ENCODE results near the gene RFTN1.

Gene RFTN1

DNA sequence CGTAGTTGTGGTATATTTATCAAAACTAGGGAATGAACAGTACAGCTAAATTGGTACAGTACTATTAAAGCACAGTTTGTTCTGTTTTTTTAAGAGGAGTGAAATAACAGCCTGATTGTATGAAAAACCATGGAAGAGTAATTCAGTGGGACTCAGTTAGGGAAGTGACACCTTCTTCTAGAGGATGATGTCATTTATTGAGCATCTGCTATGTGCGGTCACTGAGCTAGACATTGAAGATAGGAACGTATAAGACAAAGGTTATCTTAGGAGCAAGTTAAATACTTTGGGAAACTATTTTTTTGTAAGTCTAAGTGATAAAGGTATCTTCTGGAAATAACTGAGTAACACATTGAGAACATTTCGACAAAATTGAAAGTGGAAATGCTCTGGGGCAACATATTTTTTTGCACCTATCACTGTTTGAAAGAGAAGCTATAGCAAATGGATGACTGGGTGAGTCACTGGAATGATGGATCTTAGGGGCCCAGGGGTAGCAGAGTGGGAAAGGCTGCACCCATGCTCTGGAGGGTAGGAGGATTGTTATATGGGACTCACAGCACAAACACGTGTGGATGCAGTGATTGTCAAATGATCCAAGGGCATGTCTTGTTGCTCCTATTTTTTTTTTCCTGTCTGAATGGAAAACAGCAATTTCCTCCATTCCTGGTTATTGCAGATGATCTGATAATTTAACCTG, 205.5 kb downstream of the RFTN1 start:
- Histone ChIP-seq H3K4me1 (ENCODE audit: control insufficient read depth, insufficient read depth, low read length) (peaks cover 6% of the 10 kb centered on the region), H3K4me3 (ENCODE audit: low read depth, low read length) (no peak overlapping the region), H3K36me3 (ENCODE audit: control insufficient read depth, insufficient read depth, low read length) (peaks cover 4% of the 10 kb centered on the region), H3K9me3 (ENCODE audit: control insufficient read depth, insufficient read depth, low read length) (no peaks in the 10 kb centered on the region), H3K9ac (ENCODE audit: low read depth, low read length) (no peak overlapping the region), H3K27me3 (ENCODE audit: control insufficient read depth, insufficient read depth, low read length) (no peaks in the 10 kb centered on the region)

DNA sequence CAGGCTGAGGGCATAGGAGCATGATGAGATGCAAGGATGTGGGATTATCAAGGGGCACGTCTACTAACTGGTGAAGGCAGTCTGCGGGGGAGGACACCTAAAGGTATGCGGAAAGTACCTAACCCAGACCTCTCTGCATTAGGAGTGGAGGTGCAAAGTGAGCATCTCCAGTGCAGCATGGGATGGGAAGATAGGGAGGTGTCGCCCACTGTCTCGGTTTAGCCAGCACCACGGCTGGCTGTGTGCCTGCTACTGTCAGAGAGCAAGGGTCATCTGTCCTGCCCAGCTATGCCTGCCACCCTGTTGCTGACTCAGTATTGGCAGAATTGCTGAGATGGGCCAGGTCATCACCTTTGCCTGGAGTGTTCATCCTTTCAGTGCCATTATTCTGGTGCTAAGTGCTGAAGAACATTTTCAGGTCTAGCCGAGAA, 208.4 kb downstream of the RFTN1 start:
- Histone ChIP-seq H3K36me3 (ENCODE audit: control insufficient read depth, insufficient read depth, low read length) (peaks cover 4% of the 10 kb centered on the region), H3K9ac (ENCODE audit: low read depth, low read length) (no peak overlapping the region), H3K9me3 (ENCODE audit: control insufficient read depth, insufficient read depth, low read length) (no peaks in the 10 kb centered on the region), H3K4me1 (ENCODE audit: control insufficient read depth, insufficient read depth, low read length) (peaks cover 27% of the 10 kb centered on the region), H3K4me3 (ENCODE audit: low read depth, low read length) (no peak overlapping the region), H3K27me3 (ENCODE audit: control insufficient read depth, insufficient read depth, low read length) (no peaks in the 10 kb centered on the region)

DNA sequence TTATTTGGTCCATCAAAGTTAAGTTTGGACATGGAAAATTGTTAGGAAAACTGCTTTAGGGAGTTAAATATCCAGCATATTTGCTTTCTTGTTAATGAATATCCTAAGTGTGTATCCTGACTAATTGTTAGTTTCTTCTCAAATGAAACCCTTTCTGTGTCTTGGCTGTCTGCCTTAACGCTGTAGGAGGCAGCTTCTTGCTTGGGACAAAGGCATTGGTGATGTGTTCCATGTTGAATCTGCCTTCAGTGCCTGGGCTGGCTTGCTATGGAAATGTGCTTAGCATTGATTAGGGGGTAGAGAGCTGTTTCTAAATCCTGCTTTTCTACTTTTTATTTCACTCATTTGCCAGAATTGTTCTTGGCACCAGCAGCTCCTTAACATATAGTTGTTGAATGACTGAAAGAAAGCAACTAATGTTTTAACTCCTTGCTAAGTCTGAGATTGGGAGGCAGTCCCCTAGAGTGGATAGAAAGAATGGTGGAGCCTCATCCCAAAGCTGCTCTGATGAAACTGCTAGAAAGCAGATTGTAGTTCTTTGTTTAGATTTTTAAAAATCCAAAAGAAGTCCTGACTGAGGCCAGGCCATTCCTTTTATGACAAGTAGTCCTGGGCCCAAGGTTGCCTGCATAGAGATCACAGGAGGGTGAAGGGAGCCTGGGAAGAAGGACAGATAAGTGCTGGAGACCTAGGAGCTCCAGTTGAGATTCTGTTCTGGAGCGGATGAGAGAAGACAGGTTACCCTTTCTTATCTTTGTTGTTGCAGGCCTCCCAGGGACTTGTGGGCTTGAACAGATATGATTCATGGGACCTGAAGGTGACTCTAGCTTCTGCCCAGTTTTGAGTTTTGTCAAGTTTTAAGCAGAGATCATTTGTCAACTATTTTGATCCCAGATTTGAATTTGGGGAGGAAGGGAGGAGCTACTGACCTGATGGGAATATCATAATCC, 209.2 kb downstream of the RFTN1 start:
- Histone ChIP-seq H3K4me1 (ENCODE audit: control insufficient read depth, insufficient read depth, low read length) (peaks cover 27% of the 10 kb centered on the region), H3K4me3 (ENCODE audit: low read depth, low read length) (no peak overlapping the region), H3K9ac (ENCODE audit: low read depth, low read length) (no peak overlapping the region), H3K36me3 (ENCODE audit: control insufficient read depth, insufficient read depth, low read length) (peaks cover 4% of the 10 kb centered on the region), H3K27me3 (ENCODE audit: control insufficient read depth, insufficient read depth, low read length) (no peaks in the 10 kb centered on the region), H3K9me3 (ENCODE audit: control insufficient read depth, insufficient read depth, low read length) (no peaks in the 10 kb centered on the region)

DNA sequence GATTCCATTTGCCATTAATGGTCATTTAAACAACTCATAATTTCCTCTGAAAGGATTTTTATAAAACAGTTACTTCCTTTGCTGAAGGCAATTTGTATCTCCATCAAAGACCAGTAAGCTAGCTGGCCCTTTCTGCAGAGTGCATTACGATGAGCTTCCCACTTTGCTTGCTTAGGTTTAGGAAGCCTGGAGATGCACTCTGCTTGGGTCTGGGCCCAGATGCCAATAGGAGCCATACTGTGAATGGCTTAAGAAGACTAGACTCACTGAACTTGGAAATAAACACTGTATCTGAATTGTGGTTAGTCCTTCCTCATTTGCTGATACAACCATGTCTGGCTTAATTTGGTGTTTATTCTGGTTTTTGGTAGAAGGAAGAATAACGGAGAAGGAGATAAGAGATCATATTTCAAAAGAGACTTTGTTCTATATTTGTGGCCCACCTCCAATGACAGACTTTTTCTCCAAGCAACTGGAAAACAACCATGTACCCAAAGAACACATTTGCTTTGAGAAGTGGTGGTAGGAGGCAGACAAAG, 210.4 kb downstream of the RFTN1 start:
- Histone ChIP-seq H3K27me3 (ENCODE audit: control insufficient read depth, insufficient read depth, low read length) (no peaks in the 10 kb centered on the region), H3K4me3 (ENCODE audit: low read depth, low read length) (no peak overlapping the region), H3K9ac (ENCODE audit: low read depth, low read length) (no peak overlapping the region), H3K36me3 (ENCODE audit: control insufficient read depth, insufficient read depth, low read length) (peaks cover 4% of the 10 kb centered on the region), H3K4me1 (ENCODE audit: control insufficient read depth, insufficient read depth, low read length) (peaks cover 27% of the 10 kb centered on the region), H3K9me3 (ENCODE audit: control insufficient read depth, insufficient read depth, low read length) (no peaks in the 10 kb centered on the region)

DNA sequence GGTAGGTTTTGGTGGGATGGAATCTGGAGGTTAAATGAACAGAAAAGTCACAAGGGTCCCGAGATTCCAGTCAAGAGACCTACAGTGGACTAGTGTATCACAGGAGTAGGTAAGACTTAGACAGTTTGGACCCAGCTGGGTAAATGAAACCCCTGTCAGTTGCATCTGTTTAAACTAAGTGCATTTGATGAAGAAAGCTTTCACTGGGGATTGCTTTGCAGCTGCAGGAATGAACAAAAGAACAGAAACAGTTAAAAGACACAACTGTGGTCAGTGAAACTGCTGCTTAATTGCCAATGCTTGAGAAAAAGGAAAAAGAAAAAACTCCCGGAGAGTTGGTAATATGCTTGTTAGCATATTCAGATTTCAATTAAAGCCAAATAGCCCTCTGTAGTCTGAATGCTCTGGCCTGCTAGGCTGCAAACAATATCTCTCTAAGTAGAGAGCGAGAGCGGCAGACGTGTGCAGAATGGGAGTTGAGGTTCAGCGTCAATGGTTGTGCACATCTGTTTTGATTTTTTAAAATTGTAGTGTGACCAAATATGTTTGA, 211.3 kb downstream of the RFTN1 start:
- H3K4me3 ChIP-seq (ENCODE audit: low read depth, low read length) = no peak overlapping the region
- H3K9me3 ChIP-seq (ENCODE audit: control insufficient read depth, insufficient read depth, low read length) = no peaks in the 10 kb centered on the region
- peaks cover 27% of the 10 kb centered on the region for H3K4me1 ChIP-seq (ENCODE audit: control insufficient read depth, insufficient read depth, low read length)
- H3K36me3 ChIP-seq (ENCODE audit: control insufficient read depth, insufficient read depth, low read length) = peaks cover 4% of the 10 kb centered on the region
- H3K27me3 ChIP-seq (ENCODE audit: control insufficient read depth, insufficient read depth, low read length) = no peaks in the 10 kb centered on the region
- no peak overlapping the region for H3K9ac ChIP-seq (ENCODE audit: low read depth, low read length)

DNA sequence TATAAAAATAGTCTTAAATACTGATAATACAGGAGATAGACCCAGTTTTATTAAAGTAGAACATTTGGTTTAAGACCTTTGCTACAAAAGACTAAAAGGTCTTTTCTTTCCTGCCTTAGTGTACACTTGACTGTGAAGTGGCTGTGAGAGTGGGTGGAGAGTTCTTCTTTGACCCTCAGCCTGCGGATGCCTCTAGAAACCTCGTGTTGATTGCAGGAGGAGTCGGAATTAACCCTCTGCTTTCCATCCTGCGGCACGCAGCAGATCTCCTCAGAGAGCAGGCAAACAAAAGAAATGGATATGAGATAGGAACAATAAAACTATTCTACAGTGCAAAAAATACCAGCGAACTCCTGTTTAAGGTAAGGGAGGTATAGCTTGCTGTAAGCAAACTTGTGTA, 212.0 kb downstream of the RFTN1 start:
- H3K4me1 ChIP-seq (ENCODE audit: control insufficient read depth, insufficient read depth, low read length) = peaks cover 27% of the 10 kb centered on the region
- no peak overlapping the region for H3K4me3 ChIP-seq (ENCODE audit: low read depth, low read length)
- H3K27me3 ChIP-seq (ENCODE audit: control insufficient read depth, insufficient read depth, low read length) = no peaks in the 10 kb centered on the region
- peaks cover 4% of the 10 kb centered on the region for H3K36me3 ChIP-seq (ENCODE audit: control insufficient read depth, insufficient read depth, low read length)
- no peaks in the 10 kb centered on the region for H3K9me3 ChIP-seq (ENCODE audit: control insufficient read depth, insufficient read depth, low read length)
- no peak overlapping the region for H3K9ac ChIP-seq (ENCODE audit: low read depth, low read length)

DNA sequence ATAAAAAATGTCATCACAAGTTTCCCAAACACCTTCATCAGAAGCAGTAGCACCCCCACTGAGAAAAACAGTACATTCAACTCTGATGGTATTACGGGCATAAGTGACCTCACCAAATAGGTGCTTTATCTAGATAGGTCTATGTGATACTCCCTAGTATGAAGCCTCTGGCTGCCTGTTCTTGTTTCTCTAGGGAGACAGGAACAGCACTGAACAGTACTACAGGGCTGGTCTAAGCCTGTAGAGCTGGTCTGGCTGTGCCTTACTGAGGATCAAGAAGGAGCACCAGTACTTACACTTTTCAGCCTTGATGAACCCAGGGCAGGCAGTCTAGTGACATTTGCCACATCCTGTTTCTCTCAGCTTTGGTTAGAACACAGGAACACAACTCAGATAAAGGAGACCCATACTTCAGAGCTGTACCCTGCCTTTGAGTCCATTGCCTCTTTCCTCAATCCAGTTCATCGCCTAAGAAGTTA, 212.6 kb downstream of the RFTN1 start:
- Histone ChIP-seq H3K9ac (ENCODE audit: low read depth, low read length) (no peak overlapping the region), H3K9me3 (ENCODE audit: control insufficient read depth, insufficient read depth, low read length) (no peaks in the 10 kb centered on the region), H3K4me3 (ENCODE audit: low read depth, low read length) (no peak overlapping the region), H3K27me3 (ENCODE audit: control insufficient read depth, insufficient read depth, low read length) (no peaks in the 10 kb centered on the region), H3K4me1 (ENCODE audit: control insufficient read depth, insufficient read depth, low read length) (peaks cover 27% of the 10 kb centered on the region), H3K36me3 (ENCODE audit: control insufficient read depth, insufficient read depth, low read length) (peaks cover 5% of the 10 kb centered on the region)

DNA sequence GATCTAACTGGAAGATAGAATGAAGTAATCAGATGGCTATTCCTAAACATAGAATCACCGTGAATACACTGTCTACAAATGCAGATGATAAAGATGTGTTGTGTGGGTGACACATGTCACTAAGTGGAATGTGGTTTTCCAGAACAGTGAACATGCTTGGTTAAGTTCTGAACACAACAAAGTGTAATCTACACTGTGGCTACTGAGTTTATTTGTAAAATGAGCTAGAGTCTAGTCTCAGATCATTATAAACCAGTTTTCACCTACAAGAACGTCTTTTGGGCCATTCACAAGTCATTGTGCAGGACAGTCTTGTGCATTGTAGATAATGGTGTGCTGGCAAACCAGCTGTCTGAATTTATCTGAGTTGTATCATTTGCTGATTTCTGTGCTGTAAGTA, 213.2 kb downstream of the RFTN1 start:
- Histone ChIP-seq H3K27me3 (ENCODE audit: control insufficient read depth, insufficient read depth, low read length) (no peaks in the 10 kb centered on the region), H3K36me3 (ENCODE audit: control insufficient read depth, insufficient read depth, low read length) (peaks cover 9% of the 10 kb centered on the region), H3K9ac (ENCODE audit: low read depth, low read length) (no peak overlapping the region), H3K9me3 (ENCODE audit: control insufficient read depth, insufficient read depth, low read length) (no peaks in the 10 kb centered on the region), H3K4me3 (ENCODE audit: low read depth, low read length) (no peak overlapping the region), H3K4me1 (ENCODE audit: control insufficient read depth, insufficient read depth, low read length) (peaks cover 27% of the 10 kb centered on the region)

DNA sequence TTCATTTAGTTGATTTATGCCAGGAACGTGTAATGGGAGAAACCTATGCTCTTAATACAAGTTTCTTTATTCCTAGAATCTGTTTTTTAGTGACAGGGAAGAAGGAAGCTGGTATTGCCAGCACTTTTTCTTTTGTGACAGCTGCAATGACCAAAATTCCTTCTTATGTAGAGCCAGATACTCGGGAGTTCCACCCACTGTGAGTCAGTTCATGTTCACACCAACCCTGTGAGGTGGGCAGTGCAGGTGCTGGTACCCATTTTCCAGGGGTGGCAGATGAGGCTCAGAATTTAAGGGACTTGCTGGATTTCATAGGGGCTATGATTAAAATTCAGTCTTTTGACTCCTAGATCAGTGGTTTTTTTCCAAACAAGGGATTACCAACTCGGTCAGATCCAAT, 213.8 kb downstream of the RFTN1 start:
- Histone ChIP-seq H3K4me3 (ENCODE audit: low read depth, low read length) (no peak overlapping the region), H3K4me1 (ENCODE audit: control insufficient read depth, insufficient read depth, low read length) (peaks cover 27% of the 10 kb centered on the region), H3K9me3 (ENCODE audit: control insufficient read depth, insufficient read depth, low read length) (no peaks in the 10 kb centered on the region), H3K27me3 (ENCODE audit: control insufficient read depth, insufficient read depth, low read length) (no peaks in the 10 kb centered on the region), H3K36me3 (ENCODE audit: control insufficient read depth, insufficient read depth, low read length) (peaks cover 5% of the 10 kb centered on the region), H3K9ac (ENCODE audit: low read depth, low read length) (no peak overlapping the region)

DNA sequence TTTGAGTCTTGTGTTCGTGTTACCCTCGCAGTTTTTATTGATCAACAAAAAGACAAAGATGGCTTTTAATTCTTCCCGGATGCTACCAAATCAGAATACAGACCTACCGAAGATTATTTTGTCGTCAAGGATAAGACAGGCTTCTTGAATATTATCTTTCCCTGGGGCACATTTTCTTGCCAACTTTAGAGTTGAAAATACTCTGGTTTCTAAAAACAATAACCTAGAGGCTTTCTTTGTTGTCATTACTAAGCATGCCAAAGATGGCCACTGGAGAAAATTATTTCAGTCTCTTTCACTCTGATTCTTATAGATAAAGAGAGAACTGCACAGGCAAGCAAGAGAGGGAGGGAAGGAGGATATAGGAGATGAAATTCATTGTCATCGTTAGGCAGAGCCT, 214.6 kb downstream of the RFTN1 start:
- Histone ChIP-seq H3K9ac (ENCODE audit: low read depth, low read length) (no peak overlapping the region), H3K36me3 (ENCODE audit: control insufficient read depth, insufficient read depth, low read length) (peaks cover 5% of the 10 kb centered on the region), H3K4me1 (ENCODE audit: control insufficient read depth, insufficient read depth, low read length) (peaks cover 27% of the 10 kb centered on the region), H3K4me3 (ENCODE audit: low read depth, low read length) (no peak overlapping the region), H3K27me3 (ENCODE audit: control insufficient read depth, insufficient read depth, low read length) (no peaks in the 10 kb centered on the region), H3K9me3 (ENCODE audit: control insufficient read depth, insufficient read depth, low read length) (no peaks in the 10 kb centered on the region)

DNA sequence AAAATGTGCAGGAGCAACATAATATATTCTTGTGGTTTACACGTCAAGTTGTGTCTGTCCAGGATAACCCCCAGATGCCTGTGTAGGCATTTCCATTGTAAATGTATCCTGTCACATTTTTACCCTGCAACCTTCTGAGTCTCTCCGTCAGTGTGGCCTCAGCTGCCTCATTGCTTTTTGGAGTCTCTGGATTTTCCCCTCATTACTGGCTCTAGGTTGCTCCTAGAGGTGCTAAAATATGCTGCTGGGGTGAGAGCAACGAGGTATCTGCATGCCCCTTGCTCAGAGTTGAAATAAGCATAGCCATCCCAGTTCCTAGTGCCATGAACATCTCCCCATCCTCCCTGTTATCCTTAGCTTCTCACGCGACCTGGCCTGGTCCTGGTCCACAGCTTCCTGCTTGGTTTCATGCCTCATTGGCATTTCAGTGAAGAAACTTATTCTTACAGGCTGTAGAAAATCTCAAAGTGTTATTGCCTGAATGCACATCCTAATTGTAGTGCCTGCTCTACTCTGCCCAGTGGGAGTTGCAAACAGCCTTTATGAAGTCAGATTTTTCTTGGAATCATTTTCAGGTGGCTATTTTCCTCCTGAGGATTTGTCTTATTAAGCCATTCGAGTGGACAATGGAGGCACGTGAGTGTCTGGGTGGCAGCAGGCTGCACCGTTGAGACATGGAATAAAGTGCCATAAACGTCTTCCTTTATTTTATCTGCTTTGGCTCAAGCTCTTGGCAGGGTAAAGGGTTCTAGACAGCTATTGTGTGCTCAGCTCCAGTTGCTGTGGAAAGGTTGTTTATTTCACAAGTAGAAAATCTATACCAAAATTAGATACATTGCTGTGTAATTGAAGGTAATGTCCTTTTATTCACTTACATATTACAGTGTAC, 215.3 kb downstream of the RFTN1 start:
- Histone ChIP-seq H3K4me1 (ENCODE audit: control insufficient read depth, insufficient read depth, low read length) (peaks cover 23% of the 10 kb centered on the region), H3K36me3 (ENCODE audit: control insufficient read depth, insufficient read depth, low read length) (peaks cover 5% of the 10 kb centered on the region), H3K27me3 (ENCODE audit: control insufficient read depth, insufficient read depth, low read length) (no peaks in the 10 kb centered on the region)

More for the DNA sequence above, 215.3 kb downstream of the RFTN1 start:
- Histone ChIP-seq H3K9me3 (ENCODE audit: control insufficient read depth, insufficient read depth, low read length) (no peaks in the 10 kb centered on the region), H3K4me3 (ENCODE audit: low read depth, low read length) (no peak overlapping the region), H3K9ac (ENCODE audit: low read depth, low read length) (no peak overlapping the region)

Data from iPS-15b (cell line).